ENCODE measurements around the gene LRP8. TPM values are rescaled to one million over a fixed set of nuclear protein-coding genes. Genes with fewer than 3 reads are reported as not detected.

LRP8 gene
- total and polyA plus RNA-seq, 2 of the 4 experiments (the other 2 are of a cell fraction), result 12.0 to 12.1 TPM

GRCh38 chr1:53324728-53325297, 3.1 kb downstream of the LRP8 start:
- no peak overlapping the region; the same call in 1 of the 2 replicates for H2AK5ac ChIP-seq (ENCODE audit: low read depth, low read length)
- H2AFZ ChIP-seq (replicated peaks; ENCODE audit: low read length, poor library complexity), result no peak overlapping the region
- no peaks in the 10 kb centered on the region for H4K20me1 ChIP-seq (ENCODE audit: insufficient read depth, low read length)
- no peak overlapping the region for H3K4me2 ChIP-seq (ENCODE audit: low read depth, low read length)
- WGBS, 2 experiments (ENCODE audit: extremely low coverage in 2 of 2, insufficient read length in 1 of 2), result 90% methylated on average over 2 of the region's 7 CpGs; no CpG with 5 or more reads in 1 of the 2 experiments
- H4K5ac ChIP-seq (ENCODE audit: low read depth, low read length), result no peak overlapping the region
- H2BK120ac ChIP-seq (ENCODE audit: low read depth, low read length), result no peak overlapping the region
- H4K8ac ChIP-seq (ENCODE audit: low read depth in 2 of 2, low read length in 2 of 2), result no peak overlapping the region; a peak in 1 of 4 replicates
- H3K36me3 ChIP-seq (ENCODE audit: control insufficient read depth, insufficient read depth, low read length), result no peaks in the 10 kb centered on the region; the same call in 1 of the 2 replicates
- no peaks in the 10 kb centered on the region for H3K9me3 ChIP-seq (ENCODE audit: control insufficient read depth, insufficient read depth, low read length)
- H3K14ac ChIP-seq (replicated peaks; ENCODE audit: low read depth, low read length), result no peak overlapping the region
- no peak overlapping the region for H3K9ac ChIP-seq (ENCODE audit: low read depth, low read length)
- H3K23ac ChIP-seq (ENCODE audit: low read depth, low read length), result peak overlapping the region; percentile 37; the same call in 1 of the 2 replicates
- dilution Hi-C loops (cut with HindIII; ENCODE audit: low sequenced_read_pairs, unreplicated experiment) (no loop called here), in situ Hi-C loops (cut with MboI; ENCODE audit: low sequenced_read_pairs) (no loop called here), intact Hi-C loops (cut with micrococcal nuclease) (loop anchor here (5.0 kb wide), 1 partner anchor 67 kb away; no protein-coding TSS in a partner anchor)
- H3K9me1 ChIP-seq (ENCODE audit: insufficient read depth, low read length), result peaks cover 4% of the 10 kb centered on the region; the same call in 1 of the 2 replicates
- H2BK15ac ChIP-seq (ENCODE audit: low read depth, low read length), result no peak overlapping the region
- H3K27ac ChIP-seq (ENCODE audit: insufficient read depth, low read length), result no peak overlapping the region
- ATAC-seq (ENCODE audit: low read depth) (no peak), DNase-seq (peak; percentile 17)
- H2BK5ac ChIP-seq (ENCODE audit: low read depth, low read length, poor library complexity, severe bottlenecking), result no peak overlapping the region
- H3K4me1 ChIP-seq (ENCODE audit: control insufficient read depth, insufficient read depth, low read length), result peaks cover 4% of the 10 kb centered on the region
- H2AK9ac ChIP-seq (replicated peaks; ENCODE audit: low read depth, low read length, poor library complexity), result no peak overlapping the region
- CTCF ChIA-PET, result no interaction called here
- no peak overlapping the region for H3K4me3 ChIP-seq (ENCODE audit: insufficient read depth, low read depth, low read length)
- H4K91ac ChIP-seq (ENCODE audit: insufficient read depth, low read depth, low read length), result no peak overlapping the region
- H3K18ac ChIP-seq (ENCODE audit: low read depth, low read length), result no peak overlapping the region
- H3K27me3 ChIP-seq (ENCODE audit: control insufficient read depth, insufficient read depth, low read length), result no peaks in the 10 kb centered on the region
- H3K56ac ChIP-seq (ENCODE audit: extremely low read depth, insufficient read depth, low read length), result no peak overlapping the region
- no TSS peak for BruUV-seq (replicated peaks)
- H2BK20ac ChIP-seq (ENCODE audit: low read depth, low read length), result no peak overlapping the region
- H3K4ac ChIP-seq (ENCODE audit: low read depth, low read length), result no peak overlapping the region
- TF ChIP-seq MAZ (IDR thresholded peaks at IDR 0.05; ENCODE audit: borderline replicate concordance, low read depth, low read length) (no peak), SMC3 (IDR thresholded peaks at IDR 0.05; ENCODE audit: low read depth, low read length) (no peak), FOS (IDR thresholded peaks at IDR 0.05; ENCODE audit: low read depth, low read length) (no peak)
- POLR2A ChIA-PET (ENCODE audit: unreplicated experiment), result no interaction called here
- H3K79me1 ChIP-seq (ENCODE audit: low read depth in 1 of 2, low read length in 2 of 2), result peaks cover 5 to 18% of the 10 kb centered on the region in 2 experiments; a peak in 3 of 4 replicates

Data from IMR-90 (cell line).